ENCODE data around the gene ARHGAP24.

GRCh38 chr4:85508654-85509053 is 33.7 kb downstream of the ARHGAP24 start:
- TF ChIP-seq CTCF (IDR thresholded peaks at IDR 0.05) (no peak), POLR2A (IDR thresholded peaks at IDR 0.05) (no peak)
